Hepatocyte (in vitro differentiated cells): Measurements from ENCODE around the gene CPB1. TPM values are rescaled to one million over a fixed set of nuclear protein-coding genes. Genes with fewer than 3 reads are reported as not detected.

Experiments used
- DNase-seq: peaks from one replicate; pipeline ENCODE4 v3.0.0-alpha.2; 2016; ENCODE audit warnings: low spot score
- H2AFZ ChIP-seq: fragments of 200-600 bp; sonication (generic); 2 replicates; pipeline ENCODE4 v1.6.0; 2016; ENCODE audit warnings: antibody characterized with exemption, mild to moderate bottlenecking
- H3K27ac ChIP-seq: fragments of 200-600 bp; sonication (generic); 2 replicates; pipeline ENCODE4 v1.5.1; 2016; ENCODE audit warnings: mild to moderate bottlenecking
- H3K27me3 ChIP-seq: fragments of 200-600 bp; sonication (generic); 2 replicates; pipeline ENCODE4 v1.6.1; 2016
- H3K36me3 ChIP-seq: fragments of 200-600 bp; sonication (generic); replicated peaks from 2 replicates; pipeline ENCODE4 v1.5.1; 2016; ENCODE audit warnings: low read depth; ENCODE audit not compliant: insufficient read depth
- H3K4me1 ChIP-seq: fragments of 200-600 bp; sonication (generic); 2 replicates; pipeline ENCODE4 v1.5.1; 2016; ENCODE audit warnings: mild to moderate bottlenecking, moderate library complexity; ENCODE audit not compliant: insufficient read depth
- H3K4me2 ChIP-seq: fragments of 200-600 bp; sonication (generic); 2 replicates; pipeline ENCODE4 v1.6.0; 2016
- H3K4me3 ChIP-seq: fragments of 200-600 bp; sonication (generic); 2 replicates; pipeline ENCODE4 v1.5.1; 2016; ENCODE audit warnings: mild to moderate bottlenecking
- H3K79me2 ChIP-seq: fragments of 200-600 bp; sonication (generic); 2 replicates; pipeline ENCODE4 v1.6.0; 2017; ENCODE audit warnings: mild to moderate bottlenecking
- H3K9me2 ChIP-seq: fragments of 200-600 bp; sonication (generic); replicated peaks from 2 replicates; pipeline ENCODE4 v1.6.0; 2017; ENCODE audit warnings: mild to moderate bottlenecking; ENCODE audit not compliant: insufficient read depth
- H3K9me3 ChIP-seq: fragments of 200-600 bp; sonication (generic); 2 replicates; pipeline ENCODE4 v1.5.1; 2016; ENCODE audit warnings: low read depth, mild to moderate bottlenecking
- H4K20me1 ChIP-seq: fragments of 200-600 bp; sonication (generic); 2 replicates; pipeline ENCODE4 v1.6.0; 2016; ENCODE audit warnings: mild to moderate bottlenecking; ENCODE audit not compliant: insufficient read depth, poor library complexity, severe bottlenecking
- EZH2 ChIP-seq: fragments of 200-600 bp; sonication (generic); IDR thresholded peaks from 2 replicates; pipeline ENCODE4 v1.6.1; 2016; ENCODE audit warnings: antibody characterized with exemption, mild to moderate bottlenecking, borderline replicate concordance
- EZH2phosphoT487 ChIP-seq: fragments of 200-600 bp; sonication (generic); IDR thresholded peaks from one replicate; pipeline ENCODE4 v1.6.1; 2018; ENCODE audit warnings: antibody characterized with exemption, mild to moderate bottlenecking, low read depth, moderate library complexity; ENCODE audit not compliant: unreplicated experiment, severe bottlenecking
- WGBS: methylation state at CpG from one replicate; pipeline ENCODE4 v1.1.6; 2016; ENCODE audit warnings: low lambda C conversion rate; ENCODE audit errors: missing lambda C conversion rate; 5-methylcytosine and 5-hydroxymethylcytosine counted together
- polyA plus RNA-seq: library from polyadenylated mRNA; unstranded; fragments of >200 nt; fragmentation: Nextera tagmentation; extraction: Ambion mirVana; gene quantifications from 2 replicates; pipeline ENCODE4 v1.2.1, GENCODE V29; 2016
- total RNA-seq: library from RNA; depleted of rRNA; stranded (reverse); fragments of >200 nt; gene quantifications from 2 replicates; pipeline ENCODE4 v1.2.3, GENCODE V29; 2014
- TF ChIP-seq, protein P1 (sequence below): fragments of 200-600 bp; sonication (generic); IDR thresholded peaks from 2 replicates; pipeline ENCODE4 v1.5.1; 2016; ENCODE audit warnings: antibody characterized with exemption, mild to moderate bottlenecking; ENCODE audit not compliant: poor library complexity

CPB1 gene
- total and polyA plus RNA-seq, 2 experiments from 2014 or later, result not detected

DNA sequence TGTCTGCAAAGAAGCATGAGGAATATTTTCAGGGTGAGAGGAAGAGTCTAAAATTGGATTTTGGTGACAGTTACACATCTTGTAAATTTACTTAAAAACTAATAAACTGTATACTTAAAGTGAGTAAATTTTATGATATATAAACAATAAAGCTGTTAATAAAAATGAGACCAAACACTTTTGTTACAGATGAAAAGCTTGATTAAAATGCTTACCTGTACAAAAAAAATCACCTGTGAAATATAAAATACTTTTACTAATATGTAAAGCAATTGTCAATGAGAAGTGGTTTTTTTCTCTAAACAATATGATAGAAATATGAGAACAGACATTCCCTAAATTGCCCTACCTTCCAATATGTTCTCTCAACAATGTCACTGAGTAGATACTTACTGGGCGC, 27.2 kb upstream of the CPB1 start:
- 95% methylated on average over 1 of the region's 1 CpG for WGBS
- Histone ChIP-seq H3K4me1 (no peaks in the 10 kb centered on the region), H3K27me3 (no peaks in the 10 kb centered on the region), H2AFZ (no peak overlapping the region), H4K20me1 (no peaks in the 10 kb centered on the region), H3K4me2 (no peak overlapping the region), H3K9me3 (no peaks in the 10 kb centered on the region), H3K79me2 (no peaks in the 10 kb centered on the region), H3K27ac (no peak overlapping the region), H3K9me2 (no peaks in the 10 kb centered on the region), H3K4me3 (no peak overlapping the region), H3K36me3 (no peaks in the 10 kb centered on the region)
- no peak for DNase-seq
- TF ChIP-seq, protein P1, sequence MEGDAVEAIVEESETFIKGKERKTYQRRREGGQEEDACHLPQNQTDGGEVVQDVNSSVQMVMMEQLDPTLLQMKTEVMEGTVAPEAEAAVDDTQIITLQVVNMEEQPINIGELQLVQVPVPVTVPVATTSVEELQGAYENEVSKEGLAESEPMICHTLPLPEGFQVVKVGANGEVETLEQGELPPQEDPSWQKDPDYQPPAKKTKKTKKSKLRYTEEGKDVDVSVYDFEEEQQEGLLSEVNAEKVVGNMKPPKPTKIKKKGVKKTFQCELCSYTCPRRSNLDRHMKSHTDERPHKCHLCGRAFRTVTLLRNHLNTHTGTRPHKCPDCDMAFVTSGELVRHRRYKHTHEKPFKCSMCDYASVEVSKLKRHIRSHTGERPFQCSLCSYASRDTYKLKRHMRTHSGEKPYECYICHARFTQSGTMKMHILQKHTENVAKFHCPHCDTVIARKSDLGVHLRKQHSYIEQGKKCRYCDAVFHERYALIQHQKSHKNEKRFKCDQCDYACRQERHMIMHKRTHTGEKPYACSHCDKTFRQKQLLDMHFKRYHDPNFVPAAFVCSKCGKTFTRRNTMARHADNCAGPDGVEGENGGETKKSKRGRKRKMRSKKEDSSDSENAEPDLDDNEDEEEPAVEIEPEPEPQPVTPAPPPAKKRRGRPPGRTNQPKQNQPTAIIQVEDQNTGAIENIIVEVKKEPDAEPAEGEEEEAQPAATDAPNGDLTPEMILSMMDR, result no peak
- no peak for TF ChIP-seq EZH2phosphoT487
- no peak for TF ChIP-seq EZH2

DNA sequence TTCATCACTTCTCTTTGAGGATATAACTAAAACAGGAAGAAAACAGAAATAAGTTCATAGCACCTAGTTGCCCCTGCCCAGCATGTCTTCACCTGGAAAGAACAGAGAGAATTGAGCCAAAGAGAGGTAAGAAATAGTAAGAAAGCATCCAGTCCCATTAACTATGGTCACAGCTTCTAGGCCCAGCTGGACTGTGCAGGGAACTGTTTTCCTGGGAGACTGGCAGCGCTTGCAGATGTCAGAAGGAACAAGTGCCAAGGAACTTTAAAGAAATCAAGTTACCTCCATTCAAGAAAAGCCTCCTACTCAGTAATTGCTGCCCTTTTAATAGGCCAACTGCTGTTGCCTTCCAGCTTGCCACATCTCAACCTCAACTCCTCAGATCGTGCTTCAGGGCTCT, 17.8 kb upstream of the CPB1 start:
- H3K36me3 ChIP-seq, result no peaks in the 10 kb centered on the region
- no peaks in the 10 kb centered on the region for H3K79me2 ChIP-seq
- no peaks in the 10 kb centered on the region for H3K9me3 ChIP-seq
- H3K4me3 ChIP-seq, result no peak overlapping the region
- no peak overlapping the region for H2AFZ ChIP-seq
- TF ChIP-seq EZH2, result no peak
- TF ChIP-seq EZH2phosphoT487, result no peak
- TF ChIP-seq, protein P1, result no peak
- H3K4me1 ChIP-seq, result no peaks in the 10 kb centered on the region
- H4K20me1 ChIP-seq, result no peaks in the 10 kb centered on the region
- no peak overlapping the region for H3K27ac ChIP-seq
- H3K27me3 ChIP-seq, result no peaks in the 10 kb centered on the region
- H3K9me2 ChIP-seq, result no peaks in the 10 kb centered on the region
- no peak overlapping the region for H3K4me2 ChIP-seq
- no peak for DNase-seq
- WGBS, result 91% methylated on average over 2 of the region's 2 CpGs

DNA sequence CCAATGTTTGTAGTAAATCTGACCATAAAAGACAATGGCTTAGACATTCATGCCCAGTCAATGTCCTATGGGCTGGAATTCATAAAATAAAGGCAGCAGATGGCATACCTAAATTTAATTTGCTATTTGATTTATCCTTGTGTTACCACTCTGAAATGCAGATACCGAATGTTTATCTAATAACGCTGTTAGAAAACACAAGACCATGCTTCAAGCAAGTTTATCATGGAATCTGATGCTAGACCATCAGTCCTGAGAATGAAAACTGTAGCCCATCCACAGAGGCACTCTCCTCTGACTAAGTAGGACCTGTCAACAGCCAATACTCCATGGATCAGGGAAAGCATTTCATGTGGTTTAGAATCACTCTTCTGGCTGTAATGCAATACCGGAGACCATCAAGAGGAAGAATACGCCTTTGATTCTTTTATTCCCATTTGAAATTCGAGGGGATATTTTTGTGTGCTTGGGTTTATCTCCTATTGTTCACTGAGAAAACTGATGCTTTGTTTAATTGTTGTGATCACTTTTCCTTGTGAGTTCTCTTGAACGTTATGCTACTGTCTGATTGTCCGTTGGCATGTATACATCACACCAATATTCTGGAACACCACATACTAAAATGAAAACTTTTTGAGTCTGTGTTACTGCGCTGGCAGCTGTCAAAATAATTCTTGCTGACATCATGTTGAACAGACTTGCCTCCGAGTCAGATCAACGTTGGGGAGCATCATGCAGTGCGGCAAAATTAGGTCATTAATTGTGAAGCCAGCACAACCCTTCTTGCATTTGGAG, 12.1 kb upstream of the CPB1 start:
- no peaks in the 10 kb centered on the region for H3K9me2 ChIP-seq
- no peaks in the 10 kb centered on the region for H3K36me3 ChIP-seq
- H3K27ac ChIP-seq, result no peak overlapping the region
- no peak overlapping the region for H3K4me3 ChIP-seq
- no peaks in the 10 kb centered on the region for H3K4me1 ChIP-seq
- no peak for DNase-seq
- no peaks in the 10 kb centered on the region for H4K20me1 ChIP-seq
- H3K9me3 ChIP-seq, result no peaks in the 10 kb centered on the region
- H3K4me2 ChIP-seq, result no peak overlapping the region
- no peaks in the 10 kb centered on the region for H3K27me3 ChIP-seq
- no peak for TF ChIP-seq EZH2
- TF ChIP-seq EZH2phosphoT487, result no peak
- TF ChIP-seq, protein P1, result no peak
- no peaks in the 10 kb centered on the region for H3K79me2 ChIP-seq
- 79% methylated on average over 11 of the region's 11 CpGs for WGBS
- no peak overlapping the region for H2AFZ ChIP-seq
